Cortex of kidney (tissue), 1 donor: ENCODE measurements around the gene FFAR1.

Experiments
- DNase-seq: peaks from one replicate; lab custom pipeline; 2025; lab: John Stamatoyannopoulos, UW

FFAR1 gene

GRCh38 chr19:35347171-35347929, at the start of gene FFAR1:
FFAR1 (plus strand) TSS chr19:35347902; CDS start chr19:35351552, 3,650 bp downstream.
- no peak for DNase-seq

GRCh38 chr19:35297922-35298321, 49.8 kb upstream of the FFAR1 start:
- no peak for DNase-seq

GRCh38 chr19:35298561-35298972, 49.1 kb upstream of the FFAR1 start:
- DNase-seq: no peak

GRCh38 chr19:35299523-35300338, 48.0 kb upstream of the FFAR1 start:
- DNase-seq: no peak

GRCh38 chr19:35300339-35300649, 47.4 kb upstream of the FFAR1 start:
- no peak for DNase-seq

- DNase-seq: no peak
Observed at GRCh38 chr19:35301961-35302360, 45.7 kb upstream of the FFAR1 start.

- DNase-seq: no peak
Observed at GRCh38 chr19:35302446-35302845, 45.3 kb upstream of the FFAR1 start.

GRCh38 chr19:35303357-35303915, 44.3 kb upstream of the FFAR1 start:
- DNase-seq: no peak

GRCh38 chr19:35304036-35304435, 43.7 kb upstream of the FFAR1 start:
- DNase-seq: no peak

- DNase-seq: no peak
Observed at GRCh38 chr19:35305181-35305580, 42.5 kb upstream of the FFAR1 start.

GRCh38 chr19:35306473-35307246, 41.0 kb upstream of the FFAR1 start:
- no peak for DNase-seq

GRCh38 chr19:35307931-35308330, 39.8 kb upstream of the FFAR1 start:
- no peak for DNase-seq

- DNase-seq: no peak
Observed at GRCh38 chr19:35308910-35309309, 38.8 kb upstream of the FFAR1 start.

GRCh38 chr19:35309481-35310279, 38.0 kb upstream of the FFAR1 start:
- no peak for DNase-seq

GRCh38 chr19:35310331-35310730, 37.4 kb upstream of the FFAR1 start:
- DNase-seq: no peak

- DNase-seq: no peak
Observed at GRCh38 chr19:35310811-35311465, 36.8 kb upstream of the FFAR1 start.

- DNase-seq: no peak
Observed at GRCh38 chr19:35311901-35312665, 35.6 kb upstream of the FFAR1 start.

GRCh38 chr19:35313587-35313986, 34.1 kb upstream of the FFAR1 start:
- no peak for DNase-seq

GRCh38 chr19:35314031-35314430, 33.7 kb upstream of the FFAR1 start:
- DNase-seq: no peak

GRCh38 chr19:35314858-35315470, 32.7 kb upstream of the FFAR1 start:
- no peak for DNase-seq
